ENCODE results near the gene SSBP3. TPM values are rescaled to one million over a fixed set of nuclear protein-coding genes. Genes with fewer than 3 reads are reported as not detected.
"Not testable (repeated sequence)": the region's sequence is repeated elsewhere in the genome, so short reads cannot be mapped to it uniquely, and the experiment has no call there.

SSBP3 gene
- total RNA-seq, 1 donor: 14.5 TPM

DNA sequence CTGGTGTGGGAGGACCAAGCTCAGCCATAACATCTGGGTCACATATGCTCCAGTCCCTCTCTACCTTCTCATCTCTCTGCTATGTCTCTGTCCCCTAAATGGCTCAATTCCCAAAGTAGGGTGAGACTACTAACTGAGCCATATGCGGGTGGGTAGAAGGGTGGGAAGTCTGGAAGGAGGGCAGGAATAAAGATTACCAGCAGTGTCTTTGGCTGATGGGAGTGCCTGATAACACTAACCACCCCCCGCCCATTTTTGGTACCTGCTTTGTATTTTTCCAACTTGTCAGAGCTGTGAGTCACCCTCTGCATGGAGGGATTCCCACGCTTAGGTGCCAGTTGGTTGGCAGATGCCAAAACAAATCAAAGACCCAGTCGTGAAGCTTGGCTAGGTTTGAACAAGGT is 14.9 kb upstream of the SSBP3 start:
- no peaks in the 10 kb centered on the region for H3K9me3 ChIP-seq (ENCODE audit: low read depth, low read length)
- TF ChIP-seq, protein P1, sequence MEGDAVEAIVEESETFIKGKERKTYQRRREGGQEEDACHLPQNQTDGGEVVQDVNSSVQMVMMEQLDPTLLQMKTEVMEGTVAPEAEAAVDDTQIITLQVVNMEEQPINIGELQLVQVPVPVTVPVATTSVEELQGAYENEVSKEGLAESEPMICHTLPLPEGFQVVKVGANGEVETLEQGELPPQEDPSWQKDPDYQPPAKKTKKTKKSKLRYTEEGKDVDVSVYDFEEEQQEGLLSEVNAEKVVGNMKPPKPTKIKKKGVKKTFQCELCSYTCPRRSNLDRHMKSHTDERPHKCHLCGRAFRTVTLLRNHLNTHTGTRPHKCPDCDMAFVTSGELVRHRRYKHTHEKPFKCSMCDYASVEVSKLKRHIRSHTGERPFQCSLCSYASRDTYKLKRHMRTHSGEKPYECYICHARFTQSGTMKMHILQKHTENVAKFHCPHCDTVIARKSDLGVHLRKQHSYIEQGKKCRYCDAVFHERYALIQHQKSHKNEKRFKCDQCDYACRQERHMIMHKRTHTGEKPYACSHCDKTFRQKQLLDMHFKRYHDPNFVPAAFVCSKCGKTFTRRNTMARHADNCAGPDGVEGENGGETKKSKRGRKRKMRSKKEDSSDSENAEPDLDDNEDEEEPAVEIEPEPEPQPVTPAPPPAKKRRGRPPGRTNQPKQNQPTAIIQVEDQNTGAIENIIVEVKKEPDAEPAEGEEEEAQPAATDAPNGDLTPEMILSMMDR (IDR thresholded peaks at IDR 0.05; ENCODE audit: extremely low read depth, low read depth, low read length): no peak
- H3K79me2 ChIP-seq (ENCODE audit: insufficient read depth, low read length): no peaks in the 10 kb centered on the region
- H3K4me1 ChIP-seq (ENCODE audit: insufficient read depth, low read length): no peaks in the 10 kb centered on the region
- DNase-seq (ENCODE audit: insufficient read length, low spot score, missing footprints): no peak
- H3K27ac ChIP-seq (ENCODE audit: low read depth, low read length): no peak overlapping the region
- H3K27me3 ChIP-seq (ENCODE audit: insufficient read depth, low read length): no peaks in the 10 kb centered on the region
- H4K20me1 ChIP-seq (ENCODE audit: insufficient read depth, low read length): no peaks in the 10 kb centered on the region
- H2AFZ ChIP-seq (ENCODE audit: low read length): no peak overlapping the region
- H3K36me3 ChIP-seq (ENCODE audit: insufficient read depth, low read length): no peaks in the 10 kb centered on the region
- H3K4me3 ChIP-seq (ENCODE audit: insufficient read depth, low read length): no peak overlapping the region
- no peak overlapping the region for H3K4me2 ChIP-seq (ENCODE audit: insufficient read depth, low read length)

DNA sequence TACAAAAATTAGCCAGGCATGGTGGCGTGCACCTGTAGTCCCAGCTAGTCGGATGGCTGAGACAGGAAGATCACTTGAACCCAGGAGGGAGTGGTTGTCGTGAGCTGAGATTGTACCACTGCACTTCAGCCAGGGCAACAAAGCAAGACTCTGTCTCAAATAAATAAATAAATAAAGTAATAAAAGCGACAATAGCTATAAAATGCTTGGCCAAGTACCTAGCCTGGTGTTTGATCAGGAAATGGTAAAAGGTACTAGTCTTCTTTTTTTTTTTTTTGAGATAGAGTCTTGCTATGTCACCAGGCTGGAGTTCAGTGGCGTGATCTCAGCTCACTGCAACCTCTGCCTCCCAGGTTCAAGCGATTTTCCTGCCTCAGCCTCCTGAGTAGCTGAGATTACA is 12.4 kb upstream of the SSBP3 start:
- H3K4me2 ChIP-seq (ENCODE audit: insufficient read depth, low read length); H3K27ac ChIP-seq (ENCODE audit: low read depth, low read length); H3K4me1 ChIP-seq (ENCODE audit: insufficient read depth, low read length); H3K27me3 ChIP-seq (ENCODE audit: insufficient read depth, low read length); H3K4me3 ChIP-seq (ENCODE audit: insufficient read depth, low read length); DNase-seq (ENCODE audit: insufficient read length, low spot score, missing footprints); H3K79me2 ChIP-seq (ENCODE audit: insufficient read depth, low read length); H2AFZ ChIP-seq (ENCODE audit: low read length); H3K9me3 ChIP-seq (ENCODE audit: low read depth, low read length); H3K36me3 ChIP-seq (ENCODE audit: insufficient read depth, low read length); H4K20me1 ChIP-seq (ENCODE audit: insufficient read depth, low read length): not testable (repeated sequence)

DNA sequence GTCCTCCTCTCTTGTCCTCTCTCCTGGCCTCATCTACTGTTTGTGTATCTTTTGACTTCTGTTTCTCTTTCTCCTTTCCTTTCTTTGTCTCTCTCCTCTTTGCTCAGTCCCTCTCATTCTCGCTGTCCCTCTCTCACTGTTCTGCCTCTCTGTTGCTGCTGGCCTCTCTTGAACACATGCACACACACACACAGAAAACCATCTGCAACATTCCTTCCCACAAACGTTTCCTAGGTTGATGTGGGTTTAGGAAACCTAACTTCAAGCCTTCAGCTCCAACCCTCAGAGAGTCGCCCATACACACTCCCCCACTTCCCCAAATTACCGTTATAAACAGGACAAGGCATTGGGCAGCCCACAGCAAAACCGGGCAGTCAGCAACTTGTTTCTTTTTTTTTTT is 10.9 kb upstream of the SSBP3 start:
- Histone ChIP-seq H3K27ac (ENCODE audit: low read depth, low read length) (no peak overlapping the region), H3K4me2 (ENCODE audit: insufficient read depth, low read length) (no peak overlapping the region), H3K9me3 (ENCODE audit: low read depth, low read length) (no peaks in the 10 kb centered on the region), H2AFZ (ENCODE audit: low read length) (peak overlapping the region; percentile 41), H4K20me1 (ENCODE audit: insufficient read depth, low read length) (no peaks in the 10 kb centered on the region), H3K27me3 (ENCODE audit: insufficient read depth, low read length) (no peaks in the 10 kb centered on the region), H3K4me3 (ENCODE audit: insufficient read depth, low read length) (no peak overlapping the region), H3K4me1 (ENCODE audit: insufficient read depth, low read length) (no peaks in the 10 kb centered on the region), H3K79me2 (ENCODE audit: insufficient read depth, low read length) (no peaks in the 10 kb centered on the region), H3K36me3 (ENCODE audit: insufficient read depth, low read length) (no peaks in the 10 kb centered on the region)
- TF ChIP-seq, protein P1 (IDR thresholded peaks at IDR 0.05; ENCODE audit: extremely low read depth, low read depth, low read length): no peak
- peak; percentile 71 for DNase-seq (ENCODE audit: insufficient read length, low spot score, missing footprints)

DNA sequence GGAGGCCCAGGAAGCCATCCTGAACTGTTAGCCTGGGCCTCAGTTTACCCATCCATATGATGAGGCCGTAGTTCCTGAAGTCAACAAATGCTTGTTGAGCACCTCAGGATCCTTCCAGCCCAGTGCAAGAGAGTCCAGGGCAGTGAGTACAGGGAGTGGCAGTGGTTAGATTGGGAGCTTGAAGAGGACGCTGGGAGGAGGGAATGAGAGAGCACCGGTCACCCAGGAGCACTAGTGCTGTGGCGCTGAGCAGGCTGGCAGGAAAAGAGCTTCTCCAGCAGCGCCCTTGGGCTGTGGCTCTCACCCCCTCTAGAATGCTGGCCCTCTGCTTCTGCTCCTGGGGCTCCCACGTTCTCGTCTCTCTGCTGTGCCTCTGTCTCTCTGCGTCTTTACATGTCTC is 10.2 kb upstream of the SSBP3 start:
- Histone ChIP-seq H3K4me3 (ENCODE audit: insufficient read depth, low read length) (no peak overlapping the region), H3K9me3 (ENCODE audit: low read depth, low read length) (no peaks in the 10 kb centered on the region), H2AFZ (ENCODE audit: low read length) (no peak overlapping the region), H3K4me2 (ENCODE audit: insufficient read depth, low read length) (no peak overlapping the region), H3K27ac (ENCODE audit: low read depth, low read length) (no peak overlapping the region), H4K20me1 (ENCODE audit: insufficient read depth, low read length) (no peaks in the 10 kb centered on the region), H3K79me2 (ENCODE audit: insufficient read depth, low read length) (no peaks in the 10 kb centered on the region), H3K36me3 (ENCODE audit: insufficient read depth, low read length) (no peaks in the 10 kb centered on the region), H3K27me3 (ENCODE audit: insufficient read depth, low read length) (no peaks in the 10 kb centered on the region), H3K4me1 (ENCODE audit: insufficient read depth, low read length) (no peaks in the 10 kb centered on the region)
- TF ChIP-seq, protein P1 (IDR thresholded peaks at IDR 0.05; ENCODE audit: extremely low read depth, low read depth, low read length): no peak
- no peak for DNase-seq (ENCODE audit: insufficient read length, low spot score, missing footprints)

All from osteoblast (primary cell).